ENCODE data around the gene IL5.

IL5 gene

GRCh38 chr5:132501961-132502931 lies 41.1 kb downstream of the IL5 start:
- no peak for TF ChIP-seq Cebpa-rat (IDR thresholded peaks at IDR 0.05)
- Histone ChIP-seq H3K36me3 (no peaks in the 10 kb centered on the region), H3K4me2 (peak overlapping the region in 10 of 11 experiments; percentile 66 to 93 (median 78); a peak in 18 of 22 replicates), H3K4me1 (peaks cover 29 to 61% (median 55%) of the 10 kb centered on the region in 10 experiments), H3K9ac (peak overlapping the region in 9 of 11 experiments; percentile 10 to 66 (median 44); a peak in 15 of 22 replicates), H4K20me1 (no peaks in the 10 kb centered on the region), H3K9me3 (replicated peaks in 1 of 11) (no peaks in the 10 kb centered on the region), H3K27ac (peak overlapping the region in 8 of 11 experiments; percentile 50 to 75 (median 60); a peak in 17 of 22 replicates), H3K27me3 (no peaks in the 10 kb centered on the region), H3K4me3 (no peak overlapping the region)

- H3K36me3 ChIP-seq: no peaks in the 10 kb centered on the region
- no peak overlapping the region for H3K4me3 ChIP-seq
- peak overlapping the region; percentile 50 to 93 (median 78) for H3K4me2 ChIP-seq
- H4K20me1 ChIP-seq: no peaks in the 10 kb centered on the region
- H3K9me3 ChIP-seq (replicated peaks in 1 of 11): no peaks in the 10 kb centered on the region
- H3K27me3 ChIP-seq: no peaks in the 10 kb centered on the region
- no peak for TF ChIP-seq Cebpa-rat (IDR thresholded peaks at IDR 0.05)
- peaks cover 26 to 67% (median 59%) of the 10 kb centered on the region in 10 experiments for H3K4me1 ChIP-seq
- peak overlapping the region in 9 of 11 experiments; percentile 48 to 75 (median 60); a peak in 17 of 22 replicates for H3K27ac ChIP-seq
- H3K9ac ChIP-seq: peak overlapping the region in 10 of 11 experiments; percentile 10 to 66 (median 43); a peak in 16 of 22 replicates
These were observed 41.7 kb downstream of the IL5 start for GRCh38 chr5:132501629-132501956.

- H3K9ac ChIP-seq: peak overlapping the region in 10 of 11 experiments; percentile 29 to 66 (median 43); a peak in 17 of 22 replicates
- H4K20me1 ChIP-seq: no peaks in the 10 kb centered on the region
- no peak for TF ChIP-seq Cebpa-rat (IDR thresholded peaks at IDR 0.05)
- H3K9me3 ChIP-seq (replicated peaks in 1 of 11): no peaks in the 10 kb centered on the region
- peak overlapping the region in 10 of 11 experiments; percentile 31 to 75 (median 58); a peak in 20 of 22 replicates for H3K27ac ChIP-seq
- no peaks in the 10 kb centered on the region for H3K27me3 ChIP-seq
- H3K4me1 ChIP-seq: peaks cover 21 to 70% (median 59%) of the 10 kb centered on the region in 10 experiments
- H3K4me2 ChIP-seq: peak overlapping the region; percentile 50 to 93 (median 78)
- H3K36me3 ChIP-seq: no peaks in the 10 kb centered on the region
- H3K4me3 ChIP-seq: no peak overlapping the region
These were observed 42.2 kb downstream of the IL5 start for GRCh38 chr5:132500931-132501628.

DNA sequence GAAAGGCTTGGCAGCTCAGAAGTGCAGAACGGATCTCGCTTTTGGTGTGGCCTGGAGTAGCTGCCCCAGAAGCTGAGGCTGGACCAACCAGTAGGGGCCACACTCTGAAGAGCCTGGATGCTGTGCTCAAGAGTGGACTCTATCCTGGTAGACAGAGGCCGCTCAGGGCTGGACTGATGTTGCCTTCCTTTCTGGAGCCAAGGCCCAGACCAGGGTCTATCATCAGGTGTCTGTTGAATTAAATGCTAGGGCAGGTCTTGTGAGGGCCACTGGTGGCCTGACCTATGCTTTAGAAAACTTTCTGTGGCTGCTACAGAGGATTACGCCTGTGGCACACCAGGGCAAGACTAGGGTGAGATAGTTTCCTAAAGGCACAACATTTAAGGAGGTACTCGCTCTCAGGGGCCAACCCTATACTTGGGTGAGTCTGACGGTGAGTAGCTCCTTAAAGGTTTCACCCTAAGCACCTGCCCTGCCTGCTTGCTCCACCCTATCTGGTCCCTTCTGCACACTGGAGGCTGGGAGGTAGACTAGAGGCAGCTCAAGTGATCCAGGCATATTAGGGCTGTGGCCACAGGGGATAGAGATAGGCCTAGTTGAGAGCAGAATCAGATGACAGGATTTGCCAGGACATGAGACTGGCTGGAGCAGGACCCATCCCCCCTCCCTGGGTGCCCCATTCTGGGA lies 42.9 kb downstream of the IL5 start:
- Histone ChIP-seq H3K36me3 (no peaks in the 10 kb centered on the region), H3K9ac (peak overlapping the region in 8 of 11 experiments; percentile 7 to 66 (median 43); a peak in 9 of 22 replicates), H3K4me3 (no peak overlapping the region), H3K27ac (peak overlapping the region in 10 of 11 experiments; percentile 31 to 75 (median 58); a peak in 20 of 22 replicates), H3K4me1 (peaks cover 23 to 69% (median 62%) of the 10 kb centered on the region in 10 experiments), H3K27me3 (no peaks in the 10 kb centered on the region), H4K20me1 (no peaks in the 10 kb centered on the region), H3K9me3 (replicated peaks in 1 of 11) (no peaks in the 10 kb centered on the region), H3K4me2 (peak overlapping the region; percentile 50 to 93 (median 78))
- TF ChIP-seq Cebpa-rat (IDR thresholded peaks at IDR 0.05): no peak

- Histone ChIP-seq H3K9ac (peak overlapping the region in 3 of 11 experiments; percentile 32 to 66 (median 61); a peak in 3 of 22 replicates), H3K9me3 (replicated peaks in 1 of 11) (no peaks in the 10 kb centered on the region), H3K36me3 (no peaks in the 10 kb centered on the region), H3K27ac (peak overlapping the region in 9 of 11 experiments; percentile 31 to 75 (median 60); a peak in 13 of 22 replicates), H3K4me1 (peaks cover 31 to 76% (median 69%) of the 10 kb centered on the region in 10 experiments), H3K4me3 (no peak overlapping the region), H4K20me1 (no peaks in the 10 kb centered on the region), H3K4me2 (peak overlapping the region in 9 of 11 experiments; percentile 74 to 97 (median 87); a peak in 17 of 22 replicates), H3K27me3 (no peaks in the 10 kb centered on the region)
- TF ChIP-seq Cebpa-rat (IDR thresholded peaks at IDR 0.05): no peak
These were observed 43.7 kb downstream of the IL5 start for GRCh38 chr5:132499440-132500243.

DNA sequence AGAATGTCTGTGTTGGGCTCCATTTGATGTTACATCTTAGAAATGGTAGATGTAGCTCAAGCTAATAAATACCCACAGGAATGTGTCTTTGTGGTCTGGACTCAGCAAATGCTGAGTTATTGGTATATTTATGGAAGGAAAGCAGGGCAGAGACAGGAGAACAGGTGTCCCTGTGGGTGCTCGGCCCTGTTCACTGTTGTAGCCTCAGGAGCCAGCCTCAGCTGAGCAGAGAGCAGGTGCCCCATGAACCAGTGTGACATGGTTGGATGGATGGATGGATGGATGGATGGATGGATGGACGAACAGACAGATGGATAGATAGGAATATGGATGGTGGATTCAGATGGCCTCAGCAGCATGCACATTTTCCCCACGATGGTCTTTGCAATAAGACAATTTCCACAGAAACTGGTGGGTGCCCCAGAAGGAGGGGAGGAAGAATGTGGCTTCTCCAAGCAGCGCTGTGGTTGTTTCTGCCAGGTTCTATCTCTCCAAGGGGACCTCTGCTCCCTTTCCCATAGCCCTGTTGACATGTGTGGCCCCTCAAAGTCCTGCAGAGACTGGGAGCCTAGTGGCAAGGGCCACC lies 44.5 kb downstream of the IL5 start:
- H3K27ac ChIP-seq: peak overlapping the region in 4 of 11 experiments; percentile 79 to 89 (median 86); a peak in 5 of 22 replicates
- peaks cover 39 to 85% (median 78%) of the 10 kb centered on the region in 10 experiments for H3K4me1 ChIP-seq
- H3K4me3 ChIP-seq: no peak overlapping the region
- H3K9ac ChIP-seq: no peak overlapping the region
- H4K20me1 ChIP-seq: no peaks in the 10 kb centered on the region
- no peak for TF ChIP-seq Cebpa-rat (IDR thresholded peaks at IDR 0.05)
- H3K27me3 ChIP-seq: no peaks in the 10 kb centered on the region
- no peaks in the 10 kb centered on the region for H3K36me3 ChIP-seq
- H3K4me2 ChIP-seq: peak overlapping the region in 8 of 11 experiments; percentile 79 to 97 (median 90); a peak in 15 of 22 replicates
- no peaks in the 10 kb centered on the region for H3K9me3 ChIP-seq (replicated peaks in 1 of 11)

DNA sequence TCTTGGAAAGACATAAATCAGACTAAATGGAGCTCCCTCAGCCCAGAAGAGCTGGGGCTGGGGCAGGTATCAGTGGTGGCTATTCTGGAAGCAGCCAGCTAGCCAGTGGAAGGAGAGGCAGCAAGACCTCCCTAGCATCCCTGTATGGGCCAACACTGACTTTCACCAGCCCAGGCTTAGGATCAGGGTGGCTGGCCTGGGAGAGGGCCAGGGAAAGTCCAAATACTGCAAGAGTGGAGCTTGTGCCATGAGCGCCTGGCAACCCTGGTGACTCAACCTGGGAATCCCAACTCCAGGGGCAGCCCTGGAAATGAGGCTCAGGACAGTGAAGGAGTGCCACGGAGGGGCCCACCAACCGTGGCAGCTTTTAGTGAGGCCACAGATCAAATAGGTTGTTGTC lies 45.2 kb downstream of the IL5 start:
- no peaks in the 10 kb centered on the region for H4K20me1 ChIP-seq
- H3K36me3 ChIP-seq: no peaks in the 10 kb centered on the region
- H3K4me3 ChIP-seq: no peak overlapping the region
- H3K9ac ChIP-seq: peak overlapping the region in 2 of 11 experiments; percentile 0 to 9; a peak in 3 of 22 replicates
- no peaks in the 10 kb centered on the region for H3K9me3 ChIP-seq (replicated peaks in 1 of 11)
- H3K27ac ChIP-seq: peak overlapping the region in 9 of 11 experiments; percentile 14 to 89 (median 85); a peak in 13 of 22 replicates
- no peaks in the 10 kb centered on the region for H3K27me3 ChIP-seq
- H3K4me2 ChIP-seq: peak overlapping the region in 9 of 11 experiments; percentile 79 to 97 (median 91); a peak in 17 of 22 replicates
- no peak for TF ChIP-seq Cebpa-rat (IDR thresholded peaks at IDR 0.05)
- H3K4me1 ChIP-seq: peaks cover 45 to 91% (median 84%) of the 10 kb centered on the region in 10 experiments

Measured in BLaER1 treated with 17β-estradiol and CSF1 and Interleukin-3, amounts not matched to agents 10 nM and 100 nM (cell line).